ENCODE data around the gene UAP1L1. TPM values are rescaled to one million over a fixed set of nuclear protein-coding genes. Genes with fewer than 3 reads are reported as not detected.

Gene UAP1L1
- total RNA-seq, 2 donors from 2014 or later = 2.6 to 4.5 TPM

- H3K27me3 Mint-ChIP-seq (ENCODE audit: insufficient read depth) = peaks cover 24% of the 10 kb centered on the region
- H3K4me1 Mint-ChIP-seq = peaks cover 2% of the 10 kb centered on the region
Observed at GRCh38 chr9:137056739-137057415, 20.4 kb upstream of the UAP1L1 start.

DNA sequence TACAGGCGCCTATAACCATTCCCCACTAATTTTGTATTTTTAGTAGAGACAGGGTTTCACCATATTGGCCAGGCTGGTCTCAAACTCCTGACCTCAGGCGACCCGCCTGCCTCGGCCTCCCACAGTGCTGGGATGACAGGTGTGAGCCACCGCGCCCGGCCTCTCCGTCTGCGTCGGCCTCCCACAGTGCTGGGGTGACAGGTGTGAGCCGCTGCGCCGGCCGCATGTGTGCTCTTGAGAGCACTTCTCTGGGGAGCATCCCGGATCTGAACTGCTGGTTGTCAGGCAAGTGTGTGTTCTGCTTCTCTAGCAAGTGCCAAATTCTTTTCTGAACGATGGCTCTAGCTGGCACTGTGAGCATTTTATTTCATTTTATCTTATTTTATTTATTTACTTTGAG is 19.8 kb upstream of the UAP1L1 start:
- 89% methylated on average over 9 to 16 of the region's 16 CpGs for WGBS, 2 experiments (ENCODE audit: insufficient coverage in 1 of 2, insufficient read length in 1 of 2)
- Mint-ChIP-seq H3K27me3 (ENCODE audit: insufficient read depth) (peaks cover 18% of the 10 kb centered on the region), H3K36me3 (ENCODE audit: low read depth) (no peaks in the 10 kb centered on the region), H3K4me3 (no peak overlapping the region), H3K4me1 (peaks cover 2% of the 10 kb centered on the region), H3K9me3 (no peaks in the 10 kb centered on the region), H3K27ac (no peak overlapping the region)
- DNase-seq = no peak
- H3K9me3 ChIP-seq (ENCODE audit: control insufficient read depth, low read length) = no peaks in the 10 kb centered on the region
- no peak overlapping the region for H3K9ac ChIP-seq (ENCODE audit: extremely low read depth, low read length, poor library complexity, severe bottlenecking)
- H3K4me3 ChIP-seq (ENCODE audit: low read length) = no peak overlapping the region
- H3K4me1 ChIP-seq (ENCODE audit: control insufficient read depth, insufficient read depth, low read length) = no peaks in the 10 kb centered on the region
- no peak overlapping the region for H3K27ac ChIP-seq (ENCODE audit: low read depth, low read length)
- no peak for TF ChIP-seq CTCF (conservative IDR thresholded peaks at IDR 0.05)
- no peaks in the 10 kb centered on the region for H3K36me3 ChIP-seq (ENCODE audit: control insufficient read depth, insufficient read depth, low read length)
- peaks cover 26% of the 10 kb centered on the region for H3K27me3 ChIP-seq (ENCODE audit: control insufficient read depth, insufficient read depth, low read length, poor library complexity, severe bottlenecking)

More at GRCh38 chr9:137056739-137057415, 20.4 kb upstream of the UAP1L1 start:
- Mint-ChIP-seq H3K4me3 (no peak overlapping the region), H3K36me3 (ENCODE audit: low read depth) (no peaks in the 10 kb centered on the region), H3K9me3 (no peaks in the 10 kb centered on the region), H3K27ac (no peak overlapping the region)
- Histone ChIP-seq H3K9ac (ENCODE audit: extremely low read depth, low read length, poor library complexity, severe bottlenecking) (no peak overlapping the region), H3K27ac (ENCODE audit: low read depth, low read length) (no peak overlapping the region), H3K36me3 (ENCODE audit: control insufficient read depth, insufficient read depth, low read length) (no peaks in the 10 kb centered on the region), H3K9me3 (ENCODE audit: control insufficient read depth, low read length) (no peaks in the 10 kb centered on the region), H3K27me3 (ENCODE audit: control insufficient read depth, insufficient read depth, low read length, poor library complexity, severe bottlenecking) (peaks cover 32% of the 10 kb centered on the region), H3K4me1 (ENCODE audit: control insufficient read depth, insufficient read depth, low read length) (no peaks in the 10 kb centered on the region), H3K4me3 (ENCODE audit: low read length) (no peak overlapping the region)
- no peak for DNase-seq
- TF ChIP-seq CTCF (conservative IDR thresholded peaks at IDR 0.05) = no peak
- WGBS, 2 experiments (ENCODE audit: insufficient coverage in 1 of 2, insufficient read length in 1 of 2) = 92 to 93% methylated on average over 10 to 17 of the region's 17 CpGs

- H3K4me1 Mint-ChIP-seq = peaks cover 2% of the 10 kb centered on the region
- Histone ChIP-seq H3K4me1 (ENCODE audit: control insufficient read depth, insufficient read depth, low read length) (no peaks in the 10 kb centered on the region), H3K27me3 (ENCODE audit: control insufficient read depth, insufficient read depth, low read length, poor library complexity, severe bottlenecking) (peaks cover 14% of the 10 kb centered on the region), H3K36me3 (ENCODE audit: control insufficient read depth, insufficient read depth, low read length) (no peaks in the 10 kb centered on the region), H3K4me3 (ENCODE audit: low read length) (no peak overlapping the region), H3K27ac (ENCODE audit: low read depth, low read length) (no peak overlapping the region), H3K9ac (ENCODE audit: extremely low read depth, low read length, poor library complexity, severe bottlenecking) (no peak overlapping the region), H3K9me3 (ENCODE audit: control insufficient read depth, low read length) (no peaks in the 10 kb centered on the region)
- peaks cover 11% of the 10 kb centered on the region for H3K27me3 Mint-ChIP-seq (ENCODE audit: insufficient read depth)
- no peaks in the 10 kb centered on the region for H3K9me3 Mint-ChIP-seq
- no peak for DNase-seq
- no peak for TF ChIP-seq CTCF (conservative IDR thresholded peaks at IDR 0.05)
- H3K4me3 Mint-ChIP-seq = no peak overlapping the region
- H3K36me3 Mint-ChIP-seq (ENCODE audit: low read depth) = no peaks in the 10 kb centered on the region
- 85 to 91% methylated on average over 9 of the region's 9 CpGs for WGBS, 2 experiments (ENCODE audit: insufficient coverage in 1 of 2, insufficient read length in 1 of 2)
- H3K27ac Mint-ChIP-seq = no peak overlapping the region
Observed at GRCh38 chr9:137058521-137059234, 18.6 kb upstream of the UAP1L1 start.
